Measurements from ENCODE around the gene HDLBP. TPM values are rescaled to one million over a fixed set of nuclear protein-coding genes. Genes with fewer than 3 reads are reported as not detected.

The HDLBP gene
- total RNA-seq, 1 experiment from 2014 or later = 447 TPM

- Histone ChIP-seq H3K27me3 (no peaks in the 10 kb centered on the region), H3K36me3 (peaks cover 36% of the 10 kb centered on the region), H3K4me3 (peak overlapping the region; percentile 56), H3K9me3 (no peaks in the 10 kb centered on the region; the same call in 1 of the 2 replicates)
- no peak for DNase-seq
Observed at GRCh38 chr2:241273210-241274020, 42.1 kb downstream of the HDLBP start.

- Histone ChIP-seq H3K27me3 (no peaks in the 10 kb centered on the region), H3K36me3 (peaks cover 45% of the 10 kb centered on the region), H3K9me3 (no peaks in the 10 kb centered on the region; the same call in 1 of the 2 replicates), H3K4me3 (peak overlapping the region; percentile 56)
- peak; percentile 76 for DNase-seq
Observed at GRCh38 chr2:241272303-241273209, 42.9 kb downstream of the HDLBP start.

- H3K9me3 ChIP-seq = no peaks in the 10 kb centered on the region; the same call in 1 of the 2 replicates
- DNase-seq = peak; percentile 83
- H3K27me3 ChIP-seq = no peaks in the 10 kb centered on the region
- H3K4me3 ChIP-seq = peak overlapping the region; percentile 56
- peaks cover 52% of the 10 kb centered on the region for H3K36me3 ChIP-seq
Observed at GRCh38 chr2:241271706-241272302, 43.7 kb downstream of the HDLBP start.

- H3K9me3 ChIP-seq = no peaks in the 10 kb centered on the region; the same call in 1 of the 2 replicates
- H3K36me3 ChIP-seq = peaks cover 58% of the 10 kb centered on the region
- no peak for DNase-seq
- H3K4me3 ChIP-seq = peak overlapping the region; percentile 56
- H3K27me3 ChIP-seq = no peaks in the 10 kb centered on the region
Observed at GRCh38 chr2:241270531-241270930, 44.9 kb downstream of the HDLBP start.

GRCh38 chr2:241269707-241270520 lies 45.6 kb downstream of the HDLBP start:
- no peaks in the 10 kb centered on the region for H3K27me3 ChIP-seq
- DNase-seq = no peak
- H3K4me3 ChIP-seq = no peak overlapping the region
- H3K9me3 ChIP-seq = no peaks in the 10 kb centered on the region
- peaks cover 64% of the 10 kb centered on the region for H3K36me3 ChIP-seq

GRCh38 chr2:241268716-241269445 lies 46.6 kb downstream of the HDLBP start:
- no peak overlapping the region for H3K4me3 ChIP-seq
- peaks cover 75% of the 10 kb centered on the region for H3K36me3 ChIP-seq
- no peak for DNase-seq
- H3K9me3 ChIP-seq = no peaks in the 10 kb centered on the region
- no peaks in the 10 kb centered on the region for H3K27me3 ChIP-seq

GRCh38 chr2:241268306-241268705 lies 47.2 kb downstream of the HDLBP start:
- no peak for DNase-seq
- no peaks in the 10 kb centered on the region for H3K9me3 ChIP-seq
- H3K36me3 ChIP-seq = peaks cover 80% of the 10 kb centered on the region
- no peaks in the 10 kb centered on the region for H3K27me3 ChIP-seq
- H3K4me3 ChIP-seq = no peak overlapping the region

- Histone ChIP-seq H3K4me3 (no peak overlapping the region), H3K9me3 (no peaks in the 10 kb centered on the region), H3K36me3 (peaks cover 89% of the 10 kb centered on the region), H3K27me3 (no peaks in the 10 kb centered on the region)
- no peak for DNase-seq
Observed at GRCh38 chr2:241267249-241268067, 48.0 kb downstream of the HDLBP start.

GRCh38 chr2:241265506-241265905 lies 50.0 kb downstream of the HDLBP start:
- H3K9me3 ChIP-seq = no peaks in the 10 kb centered on the region
- no peak for DNase-seq
- peaks cover 97% of the 10 kb centered on the region for H3K36me3 ChIP-seq
- H3K27me3 ChIP-seq = no peaks in the 10 kb centered on the region
- no peak overlapping the region for H3K4me3 ChIP-seq

GRCh38 chr2:241263061-241263460 lies 52.4 kb downstream of the HDLBP start:
- H3K36me3 ChIP-seq = peaks cover 96% of the 10 kb centered on the region
- no peak for DNase-seq

GRCh38 chr2:241261628-241262027 lies 53.8 kb downstream of the HDLBP start:
- no peak for DNase-seq
- Histone ChIP-seq H3K27me3 (no peaks in the 10 kb centered on the region), H3K4me3 (no peak overlapping the region), H3K9me3 (no peaks in the 10 kb centered on the region), H3K36me3 (peaks cover 96% of the 10 kb centered on the region)

More at GRCh38 chr2:241263061-241263460, 52.4 kb downstream of the HDLBP start:
- H3K27me3 ChIP-seq = no peaks in the 10 kb centered on the region
- H3K9me3 ChIP-seq = no peaks in the 10 kb centered on the region
- H3K4me3 ChIP-seq = no peak overlapping the region

- H3K36me3 ChIP-seq = peaks cover 96% of the 10 kb centered on the region
- DNase-seq = no peak
Observed at GRCh38 chr2:241260911-241261310, 54.6 kb downstream of the HDLBP start.

GRCh38 chr2:241258505-241259280 lies 56.8 kb downstream of the HDLBP start:
- peaks cover 96% of the 10 kb centered on the region for H3K36me3 ChIP-seq
- no peaks in the 10 kb centered on the region for H3K27me3 ChIP-seq
- H3K4me3 ChIP-seq = no peak overlapping the region
- DNase-seq = no peak
- no peaks in the 10 kb centered on the region for H3K9me3 ChIP-seq

More at GRCh38 chr2:241260911-241261310, 54.6 kb downstream of the HDLBP start:
- Histone ChIP-seq H3K27me3 (no peaks in the 10 kb centered on the region), H3K9me3 (no peaks in the 10 kb centered on the region), H3K4me3 (no peak overlapping the region)

GRCh38 chr2:241257419-241258032 lies 57.9 kb downstream of the HDLBP start:
- H3K27me3 ChIP-seq = no peaks in the 10 kb centered on the region
- DNase-seq = no peak
- no peaks in the 10 kb centered on the region for H3K9me3 ChIP-seq
- no peak overlapping the region for H3K4me3 ChIP-seq
- peaks cover 96% of the 10 kb centered on the region for H3K36me3 ChIP-seq

All from MG63 (cell line).